GM19023 (cell line): ENCODE data around the gene NELFA.

Experiments
- ATAC-seq: cut with Tn5 transposase; IDR thresholded peaks from one replicate; pipeline ENCODE4 v1.9.1; 2021; ENCODE audit warnings: mild to moderate bottlenecking, moderate library complexity; ENCODE audit not compliant: unreplicated experiment

NELFA gene

DNA sequence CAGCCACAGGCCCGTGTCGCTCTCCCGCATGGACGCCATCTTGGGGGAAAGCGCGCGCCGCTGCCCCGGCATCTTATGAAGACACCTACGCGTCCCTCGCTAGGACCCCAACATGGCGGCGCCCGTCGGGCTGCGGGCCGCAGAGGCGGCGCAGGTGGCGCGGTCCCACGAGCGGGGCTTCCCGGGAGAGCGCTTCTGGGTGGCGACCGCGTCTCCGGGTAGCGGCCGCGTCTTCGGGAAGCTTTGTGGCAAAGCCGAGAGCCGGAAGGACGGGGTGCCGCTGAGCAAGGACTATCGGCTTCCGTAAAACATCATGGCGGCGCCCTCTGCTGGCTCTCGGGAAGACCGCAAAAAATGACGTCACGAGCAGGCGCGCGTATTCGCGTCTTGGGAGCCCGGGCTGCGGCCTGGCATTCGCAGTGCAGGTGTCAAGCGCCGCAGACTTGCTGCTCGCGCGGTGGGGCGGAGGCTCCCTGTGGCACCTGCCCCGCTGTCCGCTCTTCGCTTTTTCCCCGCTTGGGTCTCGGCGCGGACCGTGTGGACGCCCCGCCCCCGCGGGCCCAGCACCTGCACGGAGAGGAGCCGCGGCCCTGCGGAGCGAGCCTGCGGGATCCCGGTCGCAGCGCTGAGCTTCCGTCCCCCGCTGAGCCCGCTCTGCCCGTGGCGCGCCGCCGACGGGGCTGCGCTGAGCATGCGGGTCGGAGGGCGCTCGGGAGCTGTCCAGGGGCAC lies at the start of gene NELFA:
Gene NELFA (minus strand): TSS at position 54 of the 730 bp plus-strand sequence. CDS start 15 bp downstream, at position 39.
- ATAC-seq, result peak; percentile 83

DNA sequence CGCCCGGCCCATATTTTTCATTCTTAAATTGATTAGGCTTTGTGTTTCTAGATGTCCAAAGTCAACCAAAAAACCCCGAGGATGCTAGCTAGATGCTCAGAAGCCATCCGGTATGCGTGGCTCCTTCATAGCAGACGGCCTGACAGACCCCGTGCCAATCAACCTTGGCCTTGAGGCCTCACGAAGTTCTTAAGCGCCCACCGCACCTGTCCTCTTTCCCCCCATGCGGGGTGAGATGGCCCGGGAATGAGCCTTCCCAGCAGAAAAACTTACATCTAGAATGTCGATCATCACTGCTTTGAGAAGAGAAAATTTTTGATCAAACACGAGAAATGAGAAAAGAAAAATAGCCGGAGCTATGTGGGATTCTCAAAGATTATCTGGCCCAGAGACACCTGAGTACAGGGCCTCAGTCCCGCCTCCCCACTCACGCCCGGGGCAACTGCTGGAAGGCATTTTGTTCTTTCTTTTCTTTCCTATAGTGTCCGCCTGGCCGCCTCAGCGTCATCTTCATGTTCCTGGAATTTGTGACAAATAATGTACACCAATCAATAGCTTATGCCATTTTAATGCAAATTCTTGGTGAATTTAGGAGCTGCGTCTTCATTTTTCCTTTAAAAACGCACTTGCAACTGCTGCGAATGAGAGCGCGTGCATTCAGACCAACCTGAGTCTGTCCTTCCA lies 48.8 kb upstream of the NELFA start:
- ATAC-seq, result no peak

DNA sequence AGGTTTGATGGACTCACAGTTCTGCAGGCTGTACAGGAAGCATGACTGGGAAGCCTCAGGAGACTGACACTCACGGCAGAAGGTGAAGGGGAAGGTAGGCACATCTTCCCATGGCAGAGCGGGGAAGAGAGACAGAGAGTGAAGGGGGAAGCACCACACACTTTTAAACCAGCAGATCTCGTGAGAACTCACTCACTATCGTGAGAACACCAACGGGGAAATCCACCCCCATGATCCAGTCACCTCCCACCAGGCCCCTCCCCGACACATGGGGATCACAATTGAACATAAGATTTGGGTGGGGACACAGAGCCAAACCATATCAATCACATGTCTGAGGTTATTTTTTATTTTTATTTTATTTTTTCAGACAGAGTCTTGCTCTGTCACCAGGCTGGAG lies 45.4 kb upstream of the NELFA start:
- ATAC-seq, result no peak

DNA sequence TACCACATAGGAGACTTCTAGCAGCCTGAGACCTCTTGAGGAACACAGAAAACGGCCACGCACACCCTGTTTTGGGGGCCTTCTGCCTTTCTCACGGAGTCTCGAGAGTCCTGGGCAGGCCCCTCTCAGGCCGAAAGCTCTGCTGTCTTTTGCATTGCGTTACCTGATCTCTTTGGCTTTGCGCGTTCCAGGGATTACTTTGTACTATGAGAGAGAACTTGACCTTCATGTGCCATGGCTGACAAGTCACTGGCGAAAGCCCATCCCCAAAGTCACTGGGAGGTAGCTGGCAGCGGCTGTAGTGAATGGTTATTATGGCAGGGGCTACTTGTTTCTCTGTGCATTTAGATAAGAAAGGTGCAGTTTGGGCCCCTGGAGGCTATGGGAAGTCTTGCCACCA lies 42.3 kb upstream of the NELFA start:
- ATAC-seq, result no peak

DNA sequence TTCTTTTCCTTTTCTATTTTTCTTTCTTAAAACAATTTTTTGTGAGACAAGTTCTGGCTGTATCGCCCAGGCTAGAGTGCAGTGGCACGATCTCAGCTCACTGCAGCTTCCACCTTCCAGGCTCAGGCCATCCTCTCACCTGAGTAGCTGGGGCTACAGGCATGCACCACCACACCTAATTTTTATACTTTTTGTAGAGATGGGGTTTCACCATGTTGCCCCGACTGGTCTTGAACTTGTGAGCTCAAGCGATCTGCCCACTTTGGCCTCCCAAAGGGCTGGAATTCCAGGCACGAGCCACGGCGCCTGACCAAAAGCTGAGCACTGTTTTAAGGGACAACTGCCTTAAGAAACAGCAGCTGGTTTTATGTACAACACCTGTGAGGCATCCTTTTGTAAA lies 41.0 kb upstream of the NELFA start:
- no peak for ATAC-seq

DNA sequence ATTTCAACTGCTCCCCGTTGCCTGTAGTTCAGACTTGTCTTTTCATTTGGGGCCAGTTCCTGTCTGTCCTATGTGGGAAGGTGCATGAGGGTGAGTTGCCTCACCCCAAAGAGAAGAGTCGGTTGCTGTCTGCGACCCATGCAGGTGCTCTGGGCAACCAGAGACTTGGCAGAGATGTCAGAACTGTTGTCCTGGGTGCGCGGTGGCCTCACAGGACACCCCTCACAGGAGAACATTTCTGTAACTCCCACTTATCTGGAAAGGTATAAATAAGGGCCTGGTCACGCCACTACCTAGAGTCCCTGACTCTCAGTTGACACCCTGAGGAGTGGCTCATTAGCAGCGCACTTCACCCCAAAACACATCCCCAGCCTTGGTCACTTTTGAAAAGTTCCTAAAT lies 40.6 kb upstream of the NELFA start:
- no peak for ATAC-seq

DNA sequence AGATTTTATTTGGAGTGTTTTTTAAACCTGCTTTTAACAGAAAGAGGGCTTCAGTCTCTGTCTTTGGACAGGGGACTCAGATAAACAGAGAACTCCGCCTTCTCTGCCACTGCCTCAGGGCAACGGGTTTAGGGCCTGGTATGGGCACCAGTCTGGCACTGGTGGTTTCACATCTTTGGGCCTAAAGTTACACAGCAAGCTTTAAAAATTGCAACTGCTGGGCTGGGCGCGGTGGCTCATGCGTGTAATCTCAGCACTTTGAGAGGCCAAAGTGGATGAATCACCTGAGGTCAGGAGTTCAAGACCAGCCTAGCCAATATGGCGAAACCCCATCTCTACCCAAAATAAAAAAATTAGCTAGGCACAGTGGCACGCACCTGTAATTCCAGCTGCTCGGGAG lies 40.1 kb upstream of the NELFA start:
- no peak for ATAC-seq

DNA sequence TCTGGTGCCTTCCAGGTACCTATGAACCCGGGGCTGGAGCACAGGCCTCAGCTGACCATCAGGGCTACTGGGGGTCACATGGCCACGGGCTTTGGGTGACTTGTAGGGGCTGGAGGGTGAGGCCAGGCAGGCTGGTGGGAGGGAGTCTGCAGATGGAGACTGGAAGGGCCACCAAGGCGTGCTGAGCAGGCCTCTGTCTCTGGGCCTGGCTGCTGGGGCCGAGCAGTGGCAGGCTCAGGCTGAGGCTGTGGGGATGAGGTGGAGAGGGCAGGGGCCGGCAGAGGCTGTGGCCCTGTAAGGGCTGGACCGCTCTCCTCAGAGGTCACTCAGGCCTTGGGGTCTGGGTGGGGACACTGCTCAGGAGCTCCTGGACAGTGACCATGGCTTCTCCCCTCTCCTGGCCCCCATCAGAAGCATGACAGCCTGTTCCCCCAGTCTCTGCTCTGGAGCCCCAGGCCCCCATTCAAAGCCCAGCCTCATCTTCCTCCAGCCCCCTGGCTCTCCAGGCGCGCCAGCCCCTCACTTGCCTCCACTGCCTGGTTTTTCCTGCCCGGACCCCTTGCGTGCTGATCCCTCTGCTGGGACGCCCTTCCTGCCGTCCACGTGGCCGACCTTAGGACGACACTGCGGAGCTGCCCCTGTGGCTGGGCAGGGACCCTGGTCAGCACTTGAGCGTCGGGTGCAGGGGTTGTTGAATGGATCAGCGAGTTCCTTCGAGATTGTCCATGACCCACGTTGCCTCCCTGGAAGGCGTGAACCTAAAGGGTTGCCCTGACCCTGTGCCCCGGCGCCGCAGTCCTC lies 39.2 kb upstream of the NELFA start:
- no peak for ATAC-seq

DNA sequence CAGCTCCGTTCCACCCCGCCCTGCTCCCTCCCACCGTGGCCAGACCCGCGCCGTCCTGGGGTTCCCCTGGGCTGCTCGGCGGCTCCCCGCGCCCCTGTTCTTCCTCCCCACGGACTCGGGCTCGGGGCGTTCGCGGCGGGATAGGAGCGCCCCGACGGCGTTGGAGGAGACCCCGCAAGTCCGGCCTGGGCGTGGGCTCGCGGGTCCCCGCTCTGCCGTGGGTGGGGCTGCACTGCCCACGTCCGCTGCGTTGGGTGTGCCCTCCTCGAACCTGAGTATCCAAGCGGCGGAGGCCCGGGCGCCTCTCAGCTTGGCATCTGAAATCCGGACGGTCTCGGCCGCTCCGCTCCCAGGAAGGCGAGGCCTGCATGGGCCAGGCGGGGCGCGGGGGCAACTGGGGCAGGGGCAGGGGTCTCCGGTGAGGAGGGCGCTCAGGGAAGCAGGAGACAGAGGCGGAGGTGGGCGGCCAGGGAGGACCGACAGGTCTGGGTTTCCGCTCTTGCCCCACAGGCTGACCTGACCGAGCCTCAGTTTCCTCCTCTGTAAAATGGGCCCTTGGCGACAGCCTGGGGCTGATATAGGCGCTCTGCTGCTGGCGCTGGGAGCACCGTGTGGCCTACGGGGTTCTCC lies 38.4 kb upstream of the NELFA start:
- ATAC-seq, result no peak

DNA sequence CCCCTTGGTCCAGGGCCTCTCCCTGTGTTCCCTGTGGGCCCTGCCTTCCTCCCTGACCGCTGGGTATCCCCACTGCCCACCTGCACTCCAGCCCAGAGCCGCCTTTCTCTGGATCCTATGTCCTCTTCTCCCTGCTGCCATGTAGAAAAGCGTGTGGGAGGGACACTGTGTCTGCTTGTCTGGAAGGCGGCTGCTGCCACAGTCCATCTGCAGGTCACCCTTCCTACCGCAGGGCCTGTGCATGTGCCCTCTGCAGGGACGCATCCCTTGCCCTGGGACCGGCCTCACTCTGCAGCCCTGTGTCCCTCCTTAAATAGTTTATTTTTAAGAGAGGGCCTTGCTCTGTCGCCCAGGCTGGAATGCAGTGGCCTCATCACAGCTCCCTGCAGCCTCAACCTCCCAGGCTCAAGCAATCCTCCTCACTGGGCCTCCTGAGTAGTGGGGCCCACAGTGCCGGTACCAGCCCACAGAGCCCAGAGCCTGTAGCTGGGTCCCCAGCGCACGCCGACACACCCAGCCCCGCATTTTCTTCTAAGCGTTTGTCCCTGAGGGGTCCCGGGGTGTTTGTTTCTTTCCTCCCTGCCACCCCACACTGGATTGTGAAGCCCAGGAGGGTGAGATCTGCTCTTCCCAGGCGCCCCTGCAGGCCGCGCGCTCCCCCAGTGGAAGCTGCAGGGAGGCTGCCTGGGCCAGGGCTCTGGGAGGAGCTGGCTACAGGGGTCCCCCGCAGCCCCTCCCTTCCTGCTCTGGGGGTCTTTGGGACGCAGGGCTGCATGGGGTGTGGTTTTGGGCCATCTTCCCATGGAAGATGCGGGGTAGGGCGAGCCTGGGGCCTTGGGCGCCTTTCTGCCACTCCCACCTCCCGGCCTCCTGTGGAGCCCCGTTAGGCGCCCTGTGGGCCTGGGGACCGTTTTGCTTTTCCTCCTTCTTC lies 37.5 kb upstream of the NELFA start:
- no peak for ATAC-seq

DNA sequence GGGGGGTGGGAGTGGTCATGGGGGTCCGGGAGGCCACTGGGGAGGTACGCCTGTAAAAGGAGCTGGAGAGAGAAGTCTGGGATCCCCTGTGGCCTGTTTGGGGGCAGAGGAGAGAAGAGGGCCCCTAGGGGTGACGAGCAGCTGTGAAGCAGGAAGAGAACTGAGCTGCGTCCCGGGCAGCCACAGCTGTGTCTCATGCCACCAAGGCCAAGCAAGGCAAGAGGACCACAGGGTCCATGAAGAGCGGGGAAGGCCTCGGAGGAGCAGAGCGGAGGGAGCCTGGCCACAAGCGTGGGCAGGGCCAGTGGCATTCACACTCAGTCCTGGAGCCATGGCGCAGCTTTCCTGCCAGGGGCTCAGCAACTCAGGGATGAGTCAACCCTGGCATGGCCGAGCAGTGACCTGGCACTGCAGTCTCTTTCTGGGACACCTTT lies 36.8 kb upstream of the NELFA start:
- ATAC-seq, result no peak

DNA sequence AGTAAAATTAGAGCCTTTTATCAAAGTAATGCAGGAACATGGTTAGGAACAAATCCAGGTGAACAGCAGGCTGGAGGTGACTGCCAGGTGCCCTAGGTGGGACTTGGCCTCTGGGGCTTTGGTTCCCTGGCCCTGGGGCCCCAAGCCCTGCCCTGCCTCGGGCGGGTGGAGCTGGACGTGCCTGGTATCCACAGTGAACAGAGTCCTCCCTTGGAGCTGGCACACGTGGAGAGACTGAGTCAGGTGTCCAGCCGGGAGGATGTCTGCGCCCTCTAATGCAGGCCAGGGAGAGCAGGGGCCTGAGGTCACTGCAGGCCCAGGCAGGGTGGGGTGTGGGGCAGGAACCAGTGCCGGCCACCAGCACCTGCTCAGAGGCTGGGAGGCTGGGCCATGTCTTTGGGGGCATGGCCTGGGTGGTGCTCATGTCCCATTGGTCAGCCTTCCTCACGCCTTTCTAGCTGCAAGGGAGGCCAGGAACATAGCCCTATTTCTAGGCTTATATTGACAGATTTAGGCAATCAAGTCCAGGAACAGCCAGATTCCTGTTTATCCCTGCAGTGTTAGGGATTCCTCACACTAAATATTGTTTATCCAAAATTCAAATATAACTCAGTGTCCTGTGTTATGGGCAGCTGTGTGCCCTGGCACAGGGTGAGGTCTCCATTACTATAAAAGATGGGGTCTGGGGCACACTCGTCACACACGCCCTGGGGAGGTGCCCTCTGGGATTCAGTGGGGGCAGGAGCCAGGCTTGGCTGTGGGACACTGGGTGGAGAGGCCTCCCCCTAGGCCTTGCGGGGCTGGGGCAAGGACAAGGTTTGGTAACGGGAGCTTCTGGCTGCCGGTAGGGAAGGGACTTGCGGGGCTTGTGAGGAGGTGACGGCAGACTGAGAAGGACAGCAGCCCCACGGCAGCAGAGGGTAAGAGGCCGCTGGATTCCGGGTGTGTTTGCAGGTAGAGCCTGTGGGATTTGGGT lies 36.1 kb upstream of the NELFA start:
- ATAC-seq, result no peak

DNA sequence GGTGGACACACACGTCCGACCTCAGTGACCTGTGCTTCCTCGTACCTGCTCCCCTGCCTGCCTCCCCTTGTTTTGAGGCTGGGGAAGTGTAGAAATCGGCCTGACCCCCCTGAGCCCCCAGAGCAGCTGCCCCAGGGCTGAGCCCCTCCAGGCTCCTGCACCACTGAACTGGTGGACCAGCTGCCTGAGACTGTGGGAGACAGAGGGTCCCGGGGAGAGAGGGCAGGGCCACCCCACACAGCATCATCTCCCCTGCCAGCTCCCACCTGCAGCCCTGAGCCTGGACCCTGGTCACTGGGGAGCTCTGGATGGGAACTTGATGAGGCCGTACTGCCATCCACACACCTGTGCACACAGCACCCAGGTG lies 35.3 kb upstream of the NELFA start:
- no peak for ATAC-seq

DNA sequence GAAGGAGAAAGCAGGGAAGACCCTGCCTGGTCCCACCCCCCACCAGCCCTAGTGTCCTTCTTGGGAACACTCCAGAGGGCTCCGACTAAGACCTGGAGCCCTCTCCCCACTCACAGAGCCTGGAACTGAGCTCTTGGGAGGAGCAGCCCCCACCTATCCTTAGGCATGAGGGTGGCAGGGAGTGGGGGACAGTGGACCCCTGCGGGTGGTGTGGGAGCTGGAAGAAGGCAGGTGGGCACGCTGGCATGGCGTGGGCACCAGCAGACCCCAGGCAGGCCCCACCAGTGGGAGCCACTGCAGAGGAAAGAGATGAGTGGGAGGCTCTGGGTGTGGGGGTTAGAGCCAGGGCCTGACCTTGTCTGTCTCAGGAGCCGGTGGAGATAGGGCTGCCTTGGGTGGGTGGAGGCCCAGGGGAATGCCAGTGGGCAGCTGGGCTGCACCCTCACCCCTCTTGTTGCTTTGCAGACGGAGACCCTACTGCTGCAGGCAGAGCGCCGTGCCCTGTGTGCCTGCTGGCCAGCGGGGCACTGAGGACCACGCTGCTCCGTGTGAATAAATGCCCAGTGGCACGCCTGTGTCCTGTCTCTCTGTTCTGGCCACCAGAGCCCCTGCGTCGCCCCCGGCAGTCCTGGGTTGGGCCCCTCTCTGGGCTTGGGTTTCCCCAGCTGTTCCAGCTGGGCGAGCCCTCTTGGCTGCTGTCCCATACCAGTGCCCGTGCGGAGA lies 34.8 kb upstream of the NELFA start:
- ATAC-seq, result no peak

DNA sequence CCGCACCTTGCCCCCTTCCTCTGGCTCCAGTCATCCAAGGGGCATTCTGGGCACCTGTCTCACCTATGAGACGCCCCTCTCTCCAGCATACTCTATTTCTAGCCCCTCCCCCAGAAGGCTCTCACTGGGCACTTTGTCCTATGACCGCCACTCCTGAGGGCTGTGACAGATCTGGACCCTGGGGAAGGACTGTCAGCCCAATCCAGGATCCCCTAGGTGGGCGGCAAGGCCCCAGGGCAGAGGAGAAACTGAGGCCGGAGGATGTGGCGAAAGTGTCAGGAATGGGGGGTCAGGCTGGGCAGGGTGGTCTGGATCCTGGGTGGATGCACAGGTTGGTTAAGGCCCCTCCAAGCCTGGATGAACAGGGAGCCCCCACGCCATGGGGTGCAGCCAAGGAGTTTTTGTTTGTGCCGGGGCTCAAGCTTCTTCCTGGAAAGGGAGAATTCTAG lies 34.2 kb upstream of the NELFA start:
- no peak for ATAC-seq

DNA sequence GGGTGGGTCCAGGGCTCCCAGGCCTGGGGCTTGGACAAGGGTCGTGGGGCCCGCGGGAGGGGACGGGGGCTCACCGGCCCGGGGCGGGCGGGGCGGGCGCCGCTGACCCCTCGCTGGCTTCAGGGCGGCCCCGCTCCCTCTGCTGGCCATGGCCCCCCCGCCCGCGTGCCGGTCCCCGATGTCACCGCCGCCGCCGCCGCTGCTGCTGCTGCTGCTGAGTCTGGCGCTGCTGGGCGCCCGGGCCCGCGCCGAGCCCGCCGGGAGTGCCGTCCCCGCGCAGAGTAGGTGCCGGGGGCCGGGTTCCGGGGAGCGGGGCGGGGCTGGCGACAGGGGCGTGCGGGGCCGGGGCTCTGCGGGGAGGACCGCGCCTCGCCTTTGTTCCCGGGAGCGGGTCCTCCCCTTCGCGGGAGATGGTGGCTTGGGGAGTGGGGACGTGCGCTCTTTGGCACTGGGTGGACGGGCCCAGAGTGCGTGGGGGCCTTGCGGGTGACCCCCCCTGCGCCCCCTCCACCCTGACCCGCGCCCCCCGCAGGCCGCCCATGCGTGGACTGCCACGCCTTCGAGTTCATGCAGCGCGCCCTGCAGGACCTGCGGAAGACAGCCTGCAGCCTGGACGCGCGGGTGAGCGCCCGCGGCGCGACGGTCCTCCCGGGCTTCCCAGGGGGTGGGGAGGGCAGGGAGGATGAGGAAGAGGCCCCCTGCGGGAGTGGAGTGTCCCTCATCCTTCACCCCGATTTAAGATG lies 33.6 kb upstream of the NELFA start:
- peak; percentile 36 for ATAC-seq

DNA sequence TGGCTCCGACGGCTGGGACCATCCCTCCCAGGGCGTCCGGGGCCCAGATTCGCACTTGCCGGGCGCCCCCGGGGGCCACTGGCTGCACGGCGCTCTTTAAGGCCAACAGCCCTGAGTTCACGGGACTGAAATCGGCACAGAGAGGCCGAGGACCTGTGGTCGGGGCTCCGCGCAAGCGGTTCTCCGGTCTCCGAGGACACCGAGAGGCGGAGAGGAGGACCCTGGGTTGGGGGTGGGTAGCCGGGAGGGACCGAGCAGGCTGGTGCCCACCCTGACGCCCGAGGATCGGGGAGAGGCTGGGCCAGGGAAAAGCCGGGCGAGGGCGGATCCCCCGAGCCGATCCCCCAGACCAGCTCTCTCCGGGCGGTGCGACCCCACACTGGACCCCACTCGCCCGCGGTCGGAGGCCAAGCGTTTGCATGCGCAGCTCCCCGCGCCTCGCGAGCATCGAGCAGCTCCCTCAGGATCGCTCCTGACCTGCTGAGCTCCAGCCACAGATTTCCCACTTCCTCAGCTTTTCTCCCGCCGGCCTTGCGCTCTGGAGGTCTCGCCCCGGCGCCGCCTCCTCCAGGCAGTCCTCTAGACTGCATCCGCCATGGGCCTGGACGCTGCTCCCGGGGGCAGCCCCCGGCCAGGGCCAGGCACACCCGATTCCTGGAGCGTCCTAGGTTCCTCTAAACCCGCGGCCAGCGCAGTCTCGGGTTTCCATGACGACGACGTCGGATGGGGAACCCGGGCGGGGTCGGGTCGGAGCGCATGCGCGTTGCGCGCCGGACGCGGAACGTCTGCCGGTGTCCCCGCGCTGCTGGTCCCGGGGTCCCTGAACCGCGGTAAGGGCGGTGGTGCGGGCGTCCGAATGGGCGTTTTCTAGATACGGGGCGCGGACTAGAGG lies 32.7 kb upstream of the NELFA start:
- peak; percentile 53 for ATAC-seq
